HEK293 (cell line): ENCODE results near the gene ZNF480.

Experiments used
- HOXA7 ChIP-seq: sonication (generic); formaldehyde crosslinking; IDR thresholded peaks from 2 replicates; pipeline ENCODE4 v1.8.1; 2022; ENCODE audit warnings: missing genetic modification reagents, borderline replicate concordance
- ZBTB10 ChIP-seq: fragments of 450-650 bp; formaldehyde crosslinking; IDR thresholded peaks from 2 replicates; pipeline ENCODE4 v1.5.1; 2016; ENCODE audit warnings: missing biosample characterization, missing genetic modification characterization
- ZNF10 ChIP-seq: fragments of 450-650 bp; formaldehyde crosslinking; IDR thresholded peaks from 2 replicates; pipeline ENCODE4 v1.5.1; 2017; ENCODE audit warnings: missing biosample characterization, missing genetic modification characterization
- ZNF394 ChIP-seq: fragments of 450-650 bp; formaldehyde crosslinking; IDR thresholded peaks from 2 replicates; pipeline ENCODE4 v1.5.1; 2016; ENCODE audit warnings: missing biosample characterization, missing genetic modification characterization, mild to moderate bottlenecking, moderate library complexity, borderline replicate concordance
- ZNF449 ChIP-seq: fragments of 450-650 bp; formaldehyde crosslinking; IDR thresholded peaks from 2 replicates; pipeline ENCODE4 v1.5.1; 2017; ENCODE audit warnings: missing biosample characterization, mild to moderate bottlenecking, missing genetic modification characterization, moderate library complexity
- ZNF510 ChIP-seq: fragments of 450-650 bp; formaldehyde crosslinking; IDR thresholded peaks from 2 replicates; pipeline ENCODE4 v1.5.1; 2018; ENCODE audit warnings: mild to moderate bottlenecking, missing genetic modification characterization, missing biosample characterization; ENCODE audit not compliant: insufficient replicate concordance
- ZNF529 ChIP-seq: fragments of 450-650 bp; formaldehyde crosslinking; IDR thresholded peaks from 2 replicates; pipeline ENCODE4 v1.5.1; 2017; ENCODE audit warnings: missing genetic modification characterization, missing biosample characterization; ENCODE audit not compliant: insufficient replicate concordance
- ZNF621 ChIP-seq: fragments of 450-650 bp; formaldehyde crosslinking; IDR thresholded peaks from 2 replicates; pipeline ENCODE4 v1.5.1; 2017; ENCODE audit warnings: missing biosample characterization, missing genetic modification characterization
- ZNF624 ChIP-seq: fragments of 450-650 bp; formaldehyde crosslinking; IDR thresholded peaks from 2 replicates; pipeline ENCODE4 v1.5.1; 2017; ENCODE audit warnings: missing biosample characterization, missing genetic modification characterization
- ZNF768 ChIP-seq: fragments of 450-650 bp; formaldehyde crosslinking; IDR thresholded peaks from 2 replicates; pipeline ENCODE4 v1.5.1; 2018; ENCODE audit warnings: missing biosample characterization, mild to moderate bottlenecking, missing genetic modification characterization
- ZNF776 ChIP-seq: fragments of 450-650 bp; formaldehyde crosslinking; IDR thresholded peaks from 2 replicates; pipeline ENCODE4 v1.5.0; 2017; ENCODE audit warnings: missing biosample characterization, missing genetic modification characterization, borderline replicate concordance
- TF ChIP-seq, protein P1 (sequence below): fragments of 450-650 bp; formaldehyde crosslinking; IDR thresholded peaks from 2 replicates; pipeline ENCODE4 v1.5.1; 2016; ENCODE audit warnings: missing biosample characterization, missing genetic modification characterization
- TF ChIP-seq, protein P2 (sequence below): fragments of 450-650 bp; formaldehyde crosslinking; conservative IDR thresholded peaks from 2 replicates; pipeline ENCODE4 v1.5.1; 2016; ENCODE audit warnings: low read depth, missing biosample characterization, missing genetic modification characterization

- TF ChIP-seq ZNF529 (tag by site-specific recombination) = no peak
- no peak for TF ChIP-seq ZNF776 (tag by site-specific recombination)
- TF ChIP-seq, protein P1, sequence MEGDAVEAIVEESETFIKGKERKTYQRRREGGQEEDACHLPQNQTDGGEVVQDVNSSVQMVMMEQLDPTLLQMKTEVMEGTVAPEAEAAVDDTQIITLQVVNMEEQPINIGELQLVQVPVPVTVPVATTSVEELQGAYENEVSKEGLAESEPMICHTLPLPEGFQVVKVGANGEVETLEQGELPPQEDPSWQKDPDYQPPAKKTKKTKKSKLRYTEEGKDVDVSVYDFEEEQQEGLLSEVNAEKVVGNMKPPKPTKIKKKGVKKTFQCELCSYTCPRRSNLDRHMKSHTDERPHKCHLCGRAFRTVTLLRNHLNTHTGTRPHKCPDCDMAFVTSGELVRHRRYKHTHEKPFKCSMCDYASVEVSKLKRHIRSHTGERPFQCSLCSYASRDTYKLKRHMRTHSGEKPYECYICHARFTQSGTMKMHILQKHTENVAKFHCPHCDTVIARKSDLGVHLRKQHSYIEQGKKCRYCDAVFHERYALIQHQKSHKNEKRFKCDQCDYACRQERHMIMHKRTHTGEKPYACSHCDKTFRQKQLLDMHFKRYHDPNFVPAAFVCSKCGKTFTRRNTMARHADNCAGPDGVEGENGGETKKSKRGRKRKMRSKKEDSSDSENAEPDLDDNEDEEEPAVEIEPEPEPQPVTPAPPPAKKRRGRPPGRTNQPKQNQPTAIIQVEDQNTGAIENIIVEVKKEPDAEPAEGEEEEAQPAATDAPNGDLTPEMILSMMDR (tag by site-specific recombination) = no peak
- TF ChIP-seq ZBTB10 (tag by site-specific recombination) = no peak
- no peak for TF ChIP-seq ZNF624
- TF ChIP-seq ZNF394 (tag by site-specific recombination) = no peak
- TF ChIP-seq ZNF768 = no peak
- no peak for TF ChIP-seq HOXA7 (CRISPR knock-in tag)
- no peak for TF ChIP-seq ZNF510 (tag by site-specific recombination)
- TF ChIP-seq, protein P2, sequence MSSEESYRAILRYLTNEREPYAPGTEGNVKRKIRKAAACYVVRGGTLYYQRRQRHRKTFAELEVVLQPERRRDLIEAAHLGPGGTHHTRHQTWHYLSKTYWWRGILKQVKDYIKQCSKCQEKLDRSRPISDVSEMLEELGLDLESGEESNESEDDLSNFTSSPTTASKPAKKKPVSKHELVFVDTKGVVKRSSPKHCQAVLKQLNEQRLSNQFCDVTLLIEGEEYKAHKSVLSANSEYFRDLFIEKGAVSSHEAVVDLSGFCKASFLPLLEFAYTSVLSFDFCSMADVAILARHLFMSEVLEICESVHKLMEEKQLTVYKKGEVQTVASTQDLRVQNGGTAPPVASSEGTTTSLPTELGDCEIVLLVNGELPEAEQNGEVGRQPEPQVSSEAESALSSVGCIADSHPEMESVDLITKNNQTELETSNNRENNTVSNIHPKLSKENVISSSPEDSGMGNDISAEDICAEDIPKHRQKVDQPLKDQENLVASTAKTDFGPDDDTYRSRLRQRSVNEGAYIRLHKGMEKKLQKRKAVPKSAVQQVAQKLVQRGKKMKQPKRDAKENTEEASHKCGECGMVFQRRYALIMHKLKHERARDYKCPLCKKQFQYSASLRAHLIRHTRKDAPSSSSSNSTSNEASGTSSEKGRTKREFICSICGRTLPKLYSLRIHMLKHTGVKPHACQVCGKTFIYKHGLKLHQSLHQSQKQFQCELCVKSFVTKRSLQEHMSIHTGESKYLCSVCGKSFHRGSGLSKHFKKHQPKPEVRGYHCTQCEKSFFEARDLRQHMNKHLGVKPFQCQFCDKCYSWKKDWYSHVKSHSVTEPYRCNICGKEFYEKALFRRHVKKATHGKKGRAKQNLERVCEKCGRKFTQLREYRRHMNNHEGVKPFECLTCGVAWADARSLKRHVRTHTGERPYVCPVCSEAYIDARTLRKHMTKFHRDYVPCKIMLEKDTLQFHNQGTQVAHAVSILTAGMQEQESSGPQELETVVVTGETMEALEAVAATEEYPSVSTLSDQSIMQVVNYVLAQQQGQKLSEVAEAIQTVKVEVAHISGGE = no peak
- no peak for TF ChIP-seq ZNF10 (tag by site-specific recombination)
- TF ChIP-seq ZNF449 = no peak
- no peak for TF ChIP-seq ZNF621 (tag by site-specific recombination)
Measured at GRCh38 chr19:52345162-52345561, 48.2 kb downstream of the ZNF480 start.
